Spleen (tissue), 11 donors: ENCODE measurements around the gene PGBD5. TPM values are rescaled to one million over a fixed set of nuclear protein-coding genes. Genes with fewer than 3 reads are reported as not detected.

Experiments
- DNase-seq: peaks from one replicate; pipeline ENCODE4 v3.0.0-alpha.2; 2020
- H3K27ac ChIP-seq, 8 donors: fragments of 200-600 bp; sonication (generic) in 7 of 8; 1 replicate in 4 of 8; 2 replicates in 4 of 8; pipeline versions ENCODE4 v1.5.0 to v1.8.0; 2016 to 2021; ENCODE audit warnings: inconsistent platforms in 4 of 8, mild to moderate bottlenecking in 4 of 8, moderate library complexity in 1 of 8
- H3K27me3 ChIP-seq, 7 donors: fragments of 200-600 bp; sonication (generic) in 6 of 7; replicated peaks in 1 of 7; 1 replicate in 4 of 7; 2 replicates in 3 of 7; pipeline versions ENCODE4 v1.5.0 to v1.8.0; 2016 to 2021; ENCODE audit warnings: inconsistent platforms in 3 of 7, mild to moderate bottlenecking in 1 of 7
- H3K36me3 ChIP-seq, 6 donors: fragments of 200-600 bp; sonication (generic) in 5 of 6; 1 replicate in 4 of 6; 2 replicates in 2 of 6; pipeline versions ENCODE4 v1.5.0 to v1.8.0; 2016 to 2021; ENCODE audit warnings: inconsistent platforms in 2 of 6
- H3K4me1 ChIP-seq, 6 donors: fragments of 200-600 bp; sonication (generic) in 5 of 6; 1 replicate in 3 of 6; 2 replicates in 3 of 6; pipeline versions ENCODE4 v1.5.0 to v1.8.0; 2016 to 2021; ENCODE audit warnings: inconsistent platforms in 3 of 6
- H3K4me3 ChIP-seq, 8 donors: fragments of 200-600 bp; sonication (generic) in 7 of 8; 1 replicate in 4 of 8; 2 replicates in 4 of 8; pipeline versions ENCODE4 v1.5.0 to v1.8.0; 2016 to 2021; ENCODE audit warnings: inconsistent platforms in 4 of 8, mild to moderate bottlenecking in 4 of 8, moderate library complexity in 2 of 8
- H3K9me3 ChIP-seq, 8 donors: fragments of 200-600 bp; sonication (generic) in 7 of 8; 1 replicate in 4 of 8; 2 replicates in 4 of 8; pipeline versions ENCODE4 v1.5.0 to v1.8.0; 2016 to 2021; ENCODE audit warnings: inconsistent platforms in 4 of 8
- CTCF ChIP-seq, 11 experiments: fragments of 200-600 bp in 7 of 11; fragments of 450-650 bp in 4 of 11; sonication (generic) in 4 of 11; IDR thresholded peaks in 8 of 11; conservative IDR thresholded peaks in 3 of 11; 1 replicate in 7 of 11; 2 replicates in 4 of 11; pipeline versions ENCODE4 v1.4.0 to v1.8.0; 2016 to 2021; ENCODE audit warnings: antibody characterized with exemption in 11 of 11, inconsistent platforms in 4 of 11, mild to moderate bottlenecking in 1 of 11
- POLR2A ChIP-seq, 3 donors: fragments of 450-650 bp; IDR thresholded peaks; one replicate each; pipeline ENCODE4 v1.5.1; 2017; ENCODE audit warnings: antibody characterized with exemption in 3 of 3, mild to moderate bottlenecking in 1 of 3
- POLR2AphosphoS5 ChIP-seq, 3 donors: sonication (generic); formaldehyde crosslinking; IDR thresholded peaks; one replicate each; pipeline ENCODE4 v1.5.1; 2017; ENCODE audit warnings: antibody characterized with exemption in 3 of 3
- WGBS, 5 donors: extraction: QIAGEN DNeasy Blood & Tissue Kit in 3 of 5; methylation state at CpG; one replicate each; pipeline versions ENCODE4 v1.1.5 to v1.1.7; 2013 to 2018; 5-methylcytosine and 5-hydroxymethylcytosine counted together
- intact Hi-C: fragments of 100-400 bp; cut with DNase I; formaldehyde crosslinking; loops from one replicate; pipeline ENCODE4 v1.15.0; 2023; ENCODE audit warnings: low total_unique reads
- polyA plus RNA-seq, 3 donors: library from polyadenylated mRNA; stranded (reverse); fragments of 200-250 nt; gene quantifications; one replicate each; pipeline ENCODE4 v1.2.1, GENCODE V29; 2013
- total RNA-seq, 7 donors: library from RNA; depleted of rRNA in 3 of 7; stranded (reverse); fragments of >200 nt in 3 of 7; fragmentation: NEBNext Ultra II Directional in 4 of 7; extraction: Animal tissue kit (Norgen Biotek cat#: 25700) in 4 of 7; gene quantifications; one replicate each; pipeline versions ENCODE4 v1.1.0 to v1.2.1, GENCODE V29; 2016 to 2021
- donor health status: healthy with polysubstance abuse.
- donor health status: DM: no; HTN: no; CAD: no; lungs with moderate emphysema.
- donor health status: DM: no; HTN: no; CAD: no.
- donor health status: Bipolar disorder and iron deficiency.
- donor health status: healthy.
- donor health status: DM: no; HTN: no; CAD: no.
- donor health status: DM: yes; HTN: yes; CAD: no.

The PGBD5 gene
- total and polyA plus RNA-seq, 10 donors = 0.07 to 6.7 (median 3.0) TPM

GRCh38 chr1:230394134-230394533 lies 32.0 kb downstream of the PGBD5 start:
- Histone ChIP-seq H3K9me3 (no peaks in the 10 kb centered on the region), H3K4me3 (no peak overlapping the region), H3K27ac (no peak overlapping the region), H3K4me1 (no peaks in the 10 kb centered on the region), H3K27me3 (peaks cover 0 to 43% (median 0%) of the 10 kb centered on the region in 7 donors), H3K36me3 (no peaks in the 10 kb centered on the region)
- intact Hi-C loops = no loop called here
- WGBS, 5 donors = 67 to 78% (median 76%) methylated on average over 7 of the region's 7 CpGs
- no peak for TF ChIP-seq POLR2A (IDR thresholded peaks at IDR 0.05)
- TF ChIP-seq CTCF (IDR thresholded peaks at IDR 0.05 in 8 of 11, conservative IDR thresholded peaks at IDR 0.05 in 3 of 11) = no peak
- TF ChIP-seq POLR2AphosphoS5 (IDR thresholded peaks at IDR 0.05) = no peak
- no peak for DNase-seq

- Histone ChIP-seq H3K9me3 (no peaks in the 10 kb centered on the region), H3K27ac (no peak overlapping the region), H3K4me1 (no peaks in the 10 kb centered on the region), H3K27me3 (peaks cover 0 to 39% (median 0%) of the 10 kb centered on the region in 7 donors), H3K4me3 (no peak overlapping the region), H3K36me3 (no peaks in the 10 kb centered on the region)
- 95 to 97% (median 96%) methylated on average over 6 to 18 of the region's 18 CpGs for WGBS, 5 donors
- no peak for DNase-seq
- TF ChIP-seq POLR2A (IDR thresholded peaks at IDR 0.05) (no peak), CTCF (IDR thresholded peaks at IDR 0.05 in 8 of 11, conservative IDR thresholded peaks at IDR 0.05 in 3 of 11) (no peak), POLR2AphosphoS5 (IDR thresholded peaks at IDR 0.05) (no peak)
- intact Hi-C loops = no loop called here
Observed at GRCh38 chr1:230393722-230394121, 32.4 kb downstream of the PGBD5 start.

GRCh38 chr1:230392920-230393521 lies 33.1 kb downstream of the PGBD5 start:
- no peak for DNase-seq
- no peak overlapping the region for H3K27ac ChIP-seq
- H3K9me3 ChIP-seq = no peaks in the 10 kb centered on the region
- H3K36me3 ChIP-seq = no peaks in the 10 kb centered on the region
- TF ChIP-seq CTCF (IDR thresholded peaks at IDR 0.05 in 8 of 11, conservative IDR thresholded peaks at IDR 0.05 in 3 of 11) (no peak), POLR2AphosphoS5 (IDR thresholded peaks at IDR 0.05) (no peak), POLR2A (IDR thresholded peaks at IDR 0.05) (no peak)
- H3K4me1 ChIP-seq = no peaks in the 10 kb centered on the region
- intact Hi-C loops = no loop called here
- 62 to 79% (median 75%) methylated on average over 9 of the region's 9 CpGs for WGBS, 5 donors
- no peak overlapping the region for H3K4me3 ChIP-seq
- peaks cover 0 to 32% (median 0%) of the 10 kb centered on the region in 7 donors for H3K27me3 ChIP-seq

GRCh38 chr1:230392536-230392909 lies 33.6 kb downstream of the PGBD5 start:
- Histone ChIP-seq H3K36me3 (no peaks in the 10 kb centered on the region), H3K4me1 (no peaks in the 10 kb centered on the region), H3K27me3 (peaks cover 0 to 27% (median 0%) of the 10 kb centered on the region in 7 donors), H3K27ac (no peak overlapping the region), H3K9me3 (no peaks in the 10 kb centered on the region), H3K4me3 (no peak overlapping the region)
- TF ChIP-seq POLR2A (IDR thresholded peaks at IDR 0.05) (no peak), CTCF (IDR thresholded peaks at IDR 0.05 in 8 of 11, conservative IDR thresholded peaks at IDR 0.05 in 3 of 11) (no peak), POLR2AphosphoS5 (IDR thresholded peaks at IDR 0.05) (no peak)
- intact Hi-C loops = no loop called here
- WGBS, 5 donors = 61 to 71% (median 64%) methylated on average over 8 to 9 of the region's 9 CpGs
- no peak for DNase-seq
